HEK293 (cell line): ENCODE data around the gene FUT4.

Experiments used
- CTCF ChIA-PET: fragments of 350-600 bp; formaldehyde crosslinking; extraction: SDS; loops from one replicate; lab custom pipeline; 2021; ENCODE audit warnings: antibody characterized with exemption; lab: Yijun Ruan, JAX
- POLR2A ChIA-PET: fragments of 300-600 bp; formaldehyde crosslinking; extraction: SDS; loops from one replicate; lab custom pipeline; 2020; ENCODE audit warnings: antibody characterized with exemption, inconsistent platforms; lab: Yijun Ruan, JAX
- H3K27ac ChIP-seq: fragments of 200-500 bp; sonication (Bioruptor generic); 2 replicates; pipeline ENCODE4 v1.5.1; 2014; ENCODE audit warnings: low read depth, low read length, control low read depth, inconsistent platforms; ENCODE audit errors: extremely low read depth
- H3K36me3 ChIP-seq, 2 experiments: fragments of 200-500 bp in 1 of 2; sonication (Bioruptor generic) in 1 of 2; 1 replicate in 1 of 2; 2 replicates in 1 of 2; pipeline ENCODE4 v1.5.1; 2014 to 2017; ENCODE audit warnings: inconsistent platforms in 2 of 2, low read length in 2 of 2; ENCODE audit not compliant: control insufficient read depth in 2 of 2, insufficient read depth in 1 of 2
- H3K4me1 ChIP-seq: fragments of 200-500 bp; sonication (Bioruptor generic); 2 replicates; pipeline ENCODE4 v1.5.1; 2014; ENCODE audit warnings: mild to moderate bottlenecking, low read length, inconsistent platforms; ENCODE audit not compliant: control insufficient read depth, insufficient read depth
- H3K4me3 ChIP-seq: 2 replicates; pipeline ENCODE4 v1.5.1; 2011; ENCODE audit warnings: low read depth, mild to moderate bottlenecking, control low read depth, low read length, moderate library complexity
- H3K9me3 ChIP-seq: fragments of 200-500 bp; sonication (Bioruptor generic); 2 replicates; pipeline ENCODE4 v1.5.1; 2014; ENCODE audit warnings: low read depth, low read length, inconsistent platforms; ENCODE audit not compliant: control insufficient read depth, insufficient read depth
- ELK4 ChIP-seq: IDR thresholded peaks from 2 replicates; pipeline ENCODE4 v1.6.1; 2011; ENCODE audit warnings: mild to moderate bottlenecking, low read depth, low read length, borderline replicate concordance
- GLIS1 ChIP-seq: fragments of 450-650 bp; formaldehyde crosslinking; IDR thresholded peaks from 2 replicates; pipeline ENCODE4 v1.5.1; 2016; ENCODE audit warnings: missing biosample characterization, missing genetic modification characterization
- HIC1 ChIP-seq: fragments of 450-650 bp; formaldehyde crosslinking; IDR thresholded peaks from 2 replicates; pipeline ENCODE4 v1.5.1; 2016; ENCODE audit warnings: missing biosample characterization, missing genetic modification characterization
- IKZF3 ChIP-seq: fragments of 450-650 bp; IDR thresholded peaks from 2 replicates; pipeline ENCODE4 v1.5.0; 2018; ENCODE audit warnings: missing biosample characterization, mild to moderate bottlenecking, missing genetic modification characterization, moderate library complexity
- ZBTB48 ChIP-seq: fragments of 450-650 bp; formaldehyde crosslinking; IDR thresholded peaks from 2 replicates; pipeline ENCODE4 v1.5.1; 2016; ENCODE audit warnings: missing biosample characterization, missing genetic modification characterization
- ZFP41 ChIP-seq: fragments of 450-650 bp; formaldehyde crosslinking; IDR thresholded peaks from 2 replicates; pipeline ENCODE4 v1.5.1; 2016; ENCODE audit warnings: missing biosample characterization, missing genetic modification characterization, borderline replicate concordance
- ZNF112 ChIP-seq: fragments of 450-650 bp; formaldehyde crosslinking; IDR thresholded peaks from 2 replicates; pipeline ENCODE4 v1.5.0; 2017; ENCODE audit warnings: missing biosample characterization, missing genetic modification characterization
- ZNF138 ChIP-seq: fragments of 450-650 bp; formaldehyde crosslinking; IDR thresholded peaks from 2 replicates; pipeline ENCODE4 v1.5.1; 2016; ENCODE audit warnings: missing biosample characterization, missing genetic modification characterization, borderline replicate concordance
- ZNF169 ChIP-seq: fragments of 450-650 bp; formaldehyde crosslinking; IDR thresholded peaks from 2 replicates; pipeline ENCODE4 v1.5.1; 2016; ENCODE audit warnings: missing biosample characterization, missing genetic modification characterization
- ZNF530 ChIP-seq: fragments of 450-650 bp; formaldehyde crosslinking; IDR thresholded peaks from 2 replicates; pipeline ENCODE4 v1.5.1; 2016; ENCODE audit warnings: low read depth, missing biosample characterization, missing genetic modification characterization
- ZNF555 ChIP-seq: fragments of 450-650 bp; formaldehyde crosslinking; conservative IDR thresholded peaks from 2 replicates; pipeline ENCODE4 v1.5.1; 2017; ENCODE audit warnings: missing biosample characterization, mild to moderate bottlenecking, missing genetic modification characterization, inconsistent platforms
- ZNF561 ChIP-seq: fragments of 450-650 bp; IDR thresholded peaks from 2 replicates; pipeline ENCODE4 v1.5.1; 2018; ENCODE audit warnings: missing biosample characterization, missing genetic modification characterization, borderline replicate concordance
- ZNF571 ChIP-seq: fragments of 450-650 bp; formaldehyde crosslinking; IDR thresholded peaks from 2 replicates; pipeline ENCODE4 v1.5.0; 2017; ENCODE audit warnings: missing biosample characterization, missing genetic modification characterization
- ZNF626 ChIP-seq: fragments of 450-650 bp; sonication (Bioruptor Pico); formaldehyde crosslinking; IDR thresholded peaks from 2 replicates; pipeline ENCODE4 v1.5.1; 2018; ENCODE audit warnings: missing biosample characterization, missing genetic modification characterization, inconsistent platforms
- ZNF658 ChIP-seq: fragments of 450-650 bp; formaldehyde crosslinking; IDR thresholded peaks from 2 replicates; pipeline ENCODE4; 2016; ENCODE audit warnings: missing biosample characterization, missing genetic modification characterization
- ZNF843 ChIP-seq: fragments of 450-650 bp; formaldehyde crosslinking; IDR thresholded peaks from 2 replicates; pipeline ENCODE4 v1.5.1; 2016; ENCODE audit warnings: missing biosample characterization, missing genetic modification characterization
- ZSCAN30 ChIP-seq: fragments of 450-650 bp; IDR thresholded peaks from 2 replicates; pipeline ENCODE4 v1.5.1; 2018; ENCODE audit warnings: missing biosample characterization, mild to moderate bottlenecking, missing genetic modification characterization, moderate library complexity
- TF ChIP-seq, protein P1 (sequence below): fragments of 450-650 bp; formaldehyde crosslinking; IDR thresholded peaks from 2 replicates; pipeline ENCODE4 v1.5.1; 2016; ENCODE audit warnings: missing biosample characterization, missing genetic modification characterization
- TF ChIP-seq, protein P2 (sequence below): fragments of 450-650 bp; formaldehyde crosslinking; IDR thresholded peaks from 2 replicates; pipeline ENCODE4 v1.5.1; 2016; ENCODE audit warnings: missing biosample characterization, missing genetic modification characterization

FUT4 gene

DNA sequence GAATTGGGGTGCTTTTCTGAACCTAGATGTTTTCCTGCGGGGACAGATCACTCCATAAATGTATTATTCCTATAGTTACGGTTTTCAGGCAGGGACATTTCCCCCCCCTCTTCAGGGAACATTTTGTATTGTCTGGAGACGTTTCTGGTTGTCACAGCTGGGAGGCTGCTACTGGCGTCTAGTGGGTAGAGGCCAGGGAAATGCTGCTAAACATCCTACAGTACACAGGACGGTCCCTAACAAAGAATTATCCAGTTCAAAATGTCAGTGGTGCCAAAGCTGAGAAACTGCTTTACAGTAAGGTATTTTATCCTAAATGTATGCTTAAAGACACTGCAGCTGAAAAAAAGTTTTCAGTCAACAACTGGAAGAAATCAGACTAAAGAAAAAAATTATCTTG lies 42.8 kb downstream of the FUT4 start:
- POLR2A ChIA-PET: no interaction called here
- H3K4me1 ChIP-seq: no peaks in the 10 kb centered on the region
- TF ChIP-seq ZNF843 (tag by site-specific recombination) (no peak), ZSCAN30 (tag by site-specific recombination) (no peak), ZNF626 (tag by site-specific recombination) (no peak), ZNF555 (tag by site-specific recombination) (no peak), ZNF561 (tag by site-specific recombination) (no peak), ZFP41 (no peak)
- TF ChIP-seq, all 188 proteins: peak for 0
- Histone ChIP-seq H3K27ac (no peak overlapping the region), H3K4me3 (no peak overlapping the region), H3K9me3 (no peaks in the 10 kb centered on the region), H3K36me3 (no peaks in the 10 kb centered on the region)
- CTCF ChIA-PET: no interaction called here

GRCh38 chr11:94586978-94587377 lies 43.3 kb downstream of the FUT4 start:
- Histone ChIP-seq H3K36me3 (no peaks in the 10 kb centered on the region), H3K4me1 (no peaks in the 10 kb centered on the region)
- POLR2A ChIA-PET: no interaction called here
- TF ChIP-seq GLIS1 (no peak), HIC1 (tag by site-specific recombination) (no peak), ELK4 (no peak), ZNF169 (no peak), ZNF658 (no peak), ZNF571 (tag by site-specific recombination) (no peak), ZNF112 (tag by site-specific recombination) (no peak), IKZF3 (tag by site-specific recombination) (no peak), ZNF138 (tag by site-specific recombination) (no peak), ZNF530 (tag by site-specific recombination) (no peak), ZBTB48 (tag by site-specific recombination) (no peak)
- TF ChIP-seq, protein P1, sequence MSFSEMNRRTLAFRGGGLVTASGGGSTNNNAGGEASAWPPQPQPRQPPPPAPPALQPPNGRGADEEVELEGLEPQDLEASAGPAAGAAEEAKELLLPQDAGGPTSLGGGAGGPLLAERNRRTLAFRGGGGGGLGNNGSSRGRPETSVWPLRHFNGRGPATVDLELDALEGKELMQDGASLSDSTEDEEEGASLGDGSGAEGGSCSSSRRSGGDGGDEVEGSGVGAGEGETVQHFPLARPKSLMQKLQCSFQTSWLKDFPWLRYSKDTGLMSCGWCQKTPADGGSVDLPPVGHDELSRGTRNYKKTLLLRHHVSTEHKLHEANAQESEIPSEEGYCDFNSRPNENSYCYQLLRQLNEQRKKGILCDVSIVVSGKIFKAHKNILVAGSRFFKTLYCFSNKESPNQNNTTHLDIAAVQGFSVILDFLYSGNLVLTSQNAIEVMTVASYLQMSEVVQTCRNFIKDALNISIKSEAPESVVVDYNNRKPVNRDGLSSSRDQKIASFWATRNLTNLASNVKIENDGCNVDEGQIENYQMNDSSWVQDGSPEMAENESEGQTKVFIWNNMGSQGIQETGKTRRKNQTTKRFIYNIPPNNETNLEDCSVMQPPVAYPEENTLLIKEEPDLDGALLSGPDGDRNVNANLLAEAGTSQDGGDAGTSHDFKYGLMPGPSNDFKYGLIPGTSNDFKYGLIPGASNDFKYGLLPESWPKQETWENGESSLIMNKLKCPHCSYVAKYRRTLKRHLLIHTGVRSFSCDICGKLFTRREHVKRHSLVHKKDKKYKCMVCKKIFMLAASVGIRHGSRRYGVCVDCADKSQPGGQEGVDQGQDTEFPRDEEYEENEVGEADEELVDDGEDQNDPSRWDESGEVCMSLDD: no peak
- TF ChIP-seq, protein P2, sequence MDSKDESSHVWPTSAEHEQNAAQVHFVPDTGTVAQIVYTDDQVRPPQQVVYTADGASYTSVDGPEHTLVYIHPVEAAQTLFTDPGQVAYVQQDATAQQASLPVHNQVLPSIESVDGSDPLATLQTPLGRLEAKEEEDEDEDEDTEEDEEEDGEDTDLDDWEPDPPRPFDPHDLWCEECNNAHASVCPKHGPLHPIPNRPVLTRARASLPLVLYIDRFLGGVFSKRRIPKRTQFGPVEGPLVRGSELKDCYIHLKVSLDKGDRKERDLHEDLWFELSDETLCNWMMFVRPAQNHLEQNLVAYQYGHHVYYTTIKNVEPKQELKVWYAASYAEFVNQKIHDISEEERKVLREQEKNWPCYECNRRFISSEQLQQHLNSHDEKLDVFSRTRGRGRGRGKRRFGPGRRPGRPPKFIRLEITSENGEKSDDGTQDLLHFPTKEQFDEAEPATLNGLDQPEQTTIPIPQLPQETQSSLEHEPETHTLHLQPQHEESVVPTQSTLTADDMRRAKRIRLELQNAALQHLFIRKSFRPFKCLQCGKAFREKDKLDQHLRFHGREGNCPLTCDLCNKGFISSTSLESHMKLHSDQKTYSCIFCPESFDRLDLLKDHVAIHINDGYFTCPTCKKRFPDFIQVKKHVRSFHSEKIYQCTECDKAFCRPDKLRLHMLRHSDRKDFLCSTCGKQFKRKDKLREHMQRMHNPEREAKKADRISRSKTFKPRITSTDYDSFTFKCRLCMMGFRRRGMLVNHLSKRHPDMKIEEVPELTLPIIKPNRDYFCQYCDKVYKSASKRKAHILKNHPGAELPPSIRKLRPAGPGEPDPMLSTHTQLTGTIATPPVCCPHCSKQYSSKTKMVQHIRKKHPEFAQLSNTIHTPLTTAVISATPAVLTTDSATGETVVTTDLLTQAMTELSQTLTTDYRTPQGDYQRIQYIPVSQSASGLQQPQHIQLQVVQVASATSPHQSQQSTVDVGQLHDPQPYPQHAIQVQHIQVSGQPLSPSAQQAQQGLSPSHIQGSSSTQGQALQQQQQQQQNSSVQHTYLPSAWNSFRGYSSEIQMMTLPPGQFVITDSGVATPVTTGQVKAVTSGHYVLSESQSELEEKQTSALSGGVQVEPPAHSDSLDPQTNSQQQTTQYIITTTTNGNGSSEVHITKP (tag by site-specific recombination): no peak
- TF ChIP-seq, all 188 proteins: peak for 0
- H3K9me3 ChIP-seq: no peaks in the 10 kb centered on the region
- H3K4me3 ChIP-seq: no peak overlapping the region
- no peak overlapping the region for H3K27ac ChIP-seq
- CTCF ChIA-PET: no interaction called here
